Right lobe of liver (tissue), 6 donors: Measurements from ENCODE around the gene NAXD. TPM values are rescaled to one million over a fixed set of nuclear protein-coding genes. Genes with fewer than 3 reads are reported as not detected.

Experiments
- ATAC-seq, 4 donors: fragments of 200-7000 bp; cut with Tn5 transposase; one replicate each; pipeline ENCODE4 v1.9.1; 2020; ENCODE audit warnings: mild to moderate bottlenecking in 4 of 4, moderate library complexity in 4 of 4
- DNase-seq, 3 donors: peaks; one replicate each; pipeline ENCODE4 v3.0.0-alpha.2; 2020
- H3K27ac ChIP-seq, 3 donors: fragments of 200-600 bp; one replicate each; pipeline ENCODE4 v1.8.0; 2022
- H3K27me3 ChIP-seq, 2 donors: fragments of 200-600 bp; one replicate each; pipeline ENCODE4 v1.8.0; 2022
- H3K36me3 ChIP-seq, 4 donors: fragments of 200-600 bp; sonication (generic) in 1 of 4; one replicate each; pipeline versions ENCODE4 v1.5.1 to v1.8.0; 2017 to 2022; ENCODE audit warnings: control low read depth in 1 of 4
- H3K4me1 ChIP-seq, 4 donors: fragments of 200-600 bp; sonication (generic) in 1 of 4; one replicate each; pipeline versions ENCODE4 v1.5.1 to v1.8.0; 2017 to 2022; ENCODE audit warnings: control low read depth in 1 of 4
- H3K4me3 ChIP-seq, 3 donors: fragments of 200-600 bp; one replicate each; pipeline ENCODE4 v1.8.0; 2022
- H3K9me3 ChIP-seq, 4 donors: fragments of 200-600 bp; sonication (generic) in 1 of 4; one replicate each; pipeline versions ENCODE4 v1.5.1 to v1.8.0; 2017 to 2022; ENCODE audit warnings: control low read depth in 1 of 4
- POLR2A ChIP-seq: fragments of 450-650 bp; IDR thresholded peaks from one replicate; pipeline ENCODE4 v1.6.1; 2017; ENCODE audit warnings: antibody characterized with exemption, mild to moderate bottlenecking
- WGBS: methylation state at CpG from one replicate; pipeline ENCODE4 v1.1.6; 2018; ENCODE audit warnings: low coverage, low lambda C conversion rate; ENCODE audit not compliant: insufficient coverage; ENCODE audit errors: missing lambda C conversion rate; 5-methylcytosine and 5-hydroxymethylcytosine counted together
- intact Hi-C, 2 donors: fragments of 100-400 bp; cut with DNase I; formaldehyde crosslinking; loops; one replicate each; pipeline versions ENCODE4 v1.11.2 to v1.14.1; 2022
- total RNA-seq, 6 experiments: library from RNA; depleted of rRNA in 2 of 6; stranded (reverse); fragments of >200 nt in 2 of 6; fragmentation: NEBNext Ultra II Directional in 3 of 6; extraction: Animal tissue kit (Norgen Biotek cat#: 25700) in 3 of 6; gene quantifications; one replicate each; pipeline versions ENCODE4 v1.1.0 to v1.2.4, GENCODE V29; 2016 to 2023
- TF ChIP-seq, protein P1 (sequence below), 4 donors: fragments of 200-600 bp in 3 of 4; fragments of 450-650 bp in 1 of 4; IDR thresholded peaks; one replicate each; pipeline versions ENCODE4 v1.5.1 to v1.8.0; 2016 to 2022; ENCODE audit warnings: antibody characterized with exemption in 4 of 4, mild to moderate bottlenecking in 2 of 4
- donor health status: DM: no; HTN: yes; CAD: no.
- donor health status: DM: no; HTN: no; CAD: no.
- donor health status: DM: no; HTN: no; CAD: no.
- donor health status: DM: no; HTN: yes; CAD: no.
- donor health status: DM: no; HTN: yes; CAD: no.

Gene NAXD
- total RNA-seq, 6 experiments from 2014 or later, result 24.2 to 41.9 (median 29.9) TPM

GRCh38 chr13:110576070-110576394 is 39.3 kb upstream of the NAXD start:
- H3K27ac ChIP-seq, result no peak overlapping the region
- H3K4me3 ChIP-seq, result no peak overlapping the region
- DNase-seq (no peak), ATAC-seq (no peak)
- intact Hi-C loops, result no loop called here
- H3K27me3 ChIP-seq, result no peaks in the 10 kb centered on the region
- H3K9me3 ChIP-seq, result no peaks in the 10 kb centered on the region
- WGBS, result 57% methylated on average over 7 of the region's 7 CpGs
- TF ChIP-seq, protein P1, sequence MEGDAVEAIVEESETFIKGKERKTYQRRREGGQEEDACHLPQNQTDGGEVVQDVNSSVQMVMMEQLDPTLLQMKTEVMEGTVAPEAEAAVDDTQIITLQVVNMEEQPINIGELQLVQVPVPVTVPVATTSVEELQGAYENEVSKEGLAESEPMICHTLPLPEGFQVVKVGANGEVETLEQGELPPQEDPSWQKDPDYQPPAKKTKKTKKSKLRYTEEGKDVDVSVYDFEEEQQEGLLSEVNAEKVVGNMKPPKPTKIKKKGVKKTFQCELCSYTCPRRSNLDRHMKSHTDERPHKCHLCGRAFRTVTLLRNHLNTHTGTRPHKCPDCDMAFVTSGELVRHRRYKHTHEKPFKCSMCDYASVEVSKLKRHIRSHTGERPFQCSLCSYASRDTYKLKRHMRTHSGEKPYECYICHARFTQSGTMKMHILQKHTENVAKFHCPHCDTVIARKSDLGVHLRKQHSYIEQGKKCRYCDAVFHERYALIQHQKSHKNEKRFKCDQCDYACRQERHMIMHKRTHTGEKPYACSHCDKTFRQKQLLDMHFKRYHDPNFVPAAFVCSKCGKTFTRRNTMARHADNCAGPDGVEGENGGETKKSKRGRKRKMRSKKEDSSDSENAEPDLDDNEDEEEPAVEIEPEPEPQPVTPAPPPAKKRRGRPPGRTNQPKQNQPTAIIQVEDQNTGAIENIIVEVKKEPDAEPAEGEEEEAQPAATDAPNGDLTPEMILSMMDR (IDR thresholded peaks at IDR 0.05), result no peak
- TF ChIP-seq POLR2A, result no peak
- H3K4me1 ChIP-seq, result no peaks in the 10 kb centered on the region
- no peaks in the 10 kb centered on the region for H3K36me3 ChIP-seq

DNA sequence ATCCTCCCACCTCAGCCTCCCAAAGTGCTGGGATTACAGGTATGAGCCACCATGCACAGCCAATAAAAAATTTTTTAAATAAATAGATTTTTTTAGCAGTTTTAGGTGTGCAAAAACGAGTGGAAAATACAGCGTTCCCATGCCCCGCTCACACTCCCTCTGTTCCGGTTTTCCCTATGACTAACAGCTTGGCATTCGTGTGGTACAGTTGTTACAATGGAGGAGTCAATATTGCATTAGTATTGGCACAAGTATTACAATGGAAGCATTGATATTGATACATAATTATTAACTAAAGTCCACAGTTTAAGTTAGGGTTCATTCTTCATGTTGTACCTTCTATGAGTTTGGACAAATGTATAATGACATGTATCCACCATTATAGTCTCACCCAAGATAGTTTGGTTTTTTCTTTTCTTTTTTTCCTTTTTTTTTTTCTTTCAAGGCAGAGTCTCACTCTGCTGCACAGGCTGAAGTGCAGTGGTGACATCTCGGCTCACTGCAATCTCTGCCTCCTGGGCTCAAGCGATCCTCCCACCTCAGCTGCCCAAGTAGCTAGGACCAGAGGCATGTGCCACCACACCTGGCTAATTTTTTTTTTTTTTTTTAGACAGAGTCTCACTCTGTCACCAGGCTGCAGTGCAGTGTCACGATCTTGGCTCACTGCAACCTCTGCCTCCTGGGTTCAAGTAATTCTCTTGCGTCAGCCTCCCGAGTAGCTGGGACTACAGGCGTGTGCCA is 38.4 kb upstream of the NAXD start:
- DNase-seq, result no peak
- WGBS, result 51% methylated on average over 11 of the region's 11 CpGs
- H3K27ac ChIP-seq, result peak overlapping the region in 1 of 3 donors; percentile 40

GRCh38 chr13:110578363-110578762 is 37.0 kb upstream of the NAXD start:
- Histone ChIP-seq H3K27me3 (no peaks in the 10 kb centered on the region), H3K36me3 (no peaks in the 10 kb centered on the region), H3K4me3 (no peak overlapping the region), H3K4me1 (no peaks in the 10 kb centered on the region), H3K27ac (no peak overlapping the region), H3K9me3 (no peaks in the 10 kb centered on the region)
- no peak for ATAC-seq
- peak in 1 of 3 donors; percentile 22 for DNase-seq
- TF ChIP-seq POLR2A, result no peak
- 90% methylated on average over 5 of the region's 10 CpGs for WGBS
- intact Hi-C loops, result no loop called here

More for the DNA sequence above, 38.4 kb upstream of the NAXD start:
- intact Hi-C loops, result no loop called here
- no peaks in the 10 kb centered on the region for H3K4me1 ChIP-seq
- H3K36me3 ChIP-seq, result no peaks in the 10 kb centered on the region
- no peaks in the 10 kb centered on the region for H3K9me3 ChIP-seq
- ATAC-seq, result peak; percentile 49 to 91 (median 83)
- H3K4me3 ChIP-seq, result no peak overlapping the region
- no peaks in the 10 kb centered on the region for H3K27me3 ChIP-seq
- TF ChIP-seq, protein P1 (IDR thresholded peaks at IDR 0.05), result no peak
- TF ChIP-seq POLR2A, result no peak

DNA sequence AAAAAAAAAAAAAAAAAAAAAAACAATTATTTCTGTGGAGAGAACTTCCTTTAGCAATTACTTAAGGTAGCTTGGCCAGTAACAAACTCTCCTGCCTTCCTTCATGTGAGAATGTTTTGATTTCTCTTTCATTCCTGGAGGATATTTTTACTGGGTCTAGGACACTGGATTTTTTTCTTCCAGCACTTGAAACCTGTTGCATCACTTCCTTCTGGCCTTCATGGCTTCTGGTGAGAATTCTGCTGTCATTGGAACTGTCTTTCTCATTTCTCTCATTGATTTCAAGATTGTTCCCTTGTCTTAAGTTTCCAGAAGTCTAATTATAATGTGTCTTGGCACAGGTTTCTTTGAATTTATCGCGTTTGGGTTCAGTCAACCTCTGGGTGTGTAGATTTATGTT is 34.5 kb upstream of the NAXD start:
- no peak for DNase-seq
- 56% methylated on average over 2 of the region's 2 CpGs for WGBS
- Histone ChIP-seq H3K36me3 (no peaks in the 10 kb centered on the region), H3K4me3 (no peak overlapping the region), H3K9me3 (no peaks in the 10 kb centered on the region), H3K27me3 (no peaks in the 10 kb centered on the region), H3K27ac (no peak overlapping the region), H3K4me1 (no peaks in the 10 kb centered on the region)
- no peak for TF ChIP-seq POLR2A
- TF ChIP-seq, protein P1 (IDR thresholded peaks at IDR 0.05), result no peak
- no peak for ATAC-seq
- intact Hi-C loops, result no loop called here

GRCh38 chr13:110581506-110582185 is 33.7 kb upstream of the NAXD start:
- WGBS, result 68% methylated on average over 9 of the region's 14 CpGs
- Histone ChIP-seq H3K4me1 (no peaks in the 10 kb centered on the region), H3K4me3 (no peak overlapping the region), H3K27me3 (no peaks in the 10 kb centered on the region), H3K36me3 (no peaks in the 10 kb centered on the region), H3K9me3 (no peaks in the 10 kb centered on the region), H3K27ac (no peak overlapping the region)
- no peak for DNase-seq
- intact Hi-C loops, result no loop called here
- ATAC-seq, result peak in 1 of 4 donors; percentile 38
- TF ChIP-seq, protein P1 (IDR thresholded peaks at IDR 0.05), result no peak
- no peak for TF ChIP-seq POLR2A
